Body of pancreas (tissue), 4 donors: ENCODE results near the gene ZNF668. TPM values are rescaled to one million over a fixed set of nuclear protein-coding genes. Genes with fewer than 3 reads are reported as not detected.

ENCODE experiments used
- ATAC-seq: fragments of 150-250 bp; one replicate; pipeline ENCODE4 v1.9.1; 2016
- DNase-seq, 4 donors: peaks; one replicate each; pipeline ENCODE4 v3.0.0-alpha.2; 2019
- H3K27ac ChIP-seq, 4 donors: fragments of 200-600 bp; sonication (generic); 1 replicate in 3 of 4; 2 replicates in 1 of 4; pipeline versions ENCODE4 v1.5.1 to v1.6.1; 2016 to 2019; ENCODE audit warnings: mild to moderate bottlenecking in 1 of 4, mixed read lengths in 1 of 4, moderate library complexity in 1 of 4
- H3K27me3 ChIP-seq, 2 donors: fragments of 200-600 bp; sonication (generic); one replicate each; pipeline ENCODE4 v1.6.0; 2016; ENCODE audit warnings: mild to moderate bottlenecking in 1 of 2
- H3K36me3 ChIP-seq, 2 donors: fragments of 200-600 bp; sonication (generic); replicated peaks in 1 of 2; 2 replicates each; pipeline ENCODE4 v1.5.1; 2016; ENCODE audit warnings: low read depth in 2 of 2; ENCODE audit not compliant: insufficient read depth in 1 of 2
- H3K4me1 ChIP-seq: fragments of 200-600 bp; sonication (generic); one replicate; pipeline ENCODE4 v1.6.0; 2016
- H3K4me3 ChIP-seq, 2 donors: fragments of 200-600 bp; sonication (generic); 1 replicate in 1 of 2; 2 replicates in 1 of 2; pipeline ENCODE4 v1.5.1; 2016 to 2019
- H3K9me3 ChIP-seq, 3 donors: fragments of 200-600 bp; sonication (generic); 1 replicate in 2 of 3; 2 replicates in 1 of 3; pipeline ENCODE4 v1.5.1; 2016
- CTCF ChIP-seq, 7 experiments: fragments of 450-650 bp in 4 of 7; fragments of 200-600 bp in 3 of 7; sonication (generic) in 3 of 7; IDR thresholded peaks; one replicate each; pipeline ENCODE4 v1.5.1; 2016 to 2019; ENCODE audit warnings: antibody characterized with exemption in 7 of 7
- POLR2A ChIP-seq, 3 donors: fragments of 450-650 bp; IDR thresholded peaks; one replicate each; pipeline ENCODE4 v1.6.1; 2016; ENCODE audit warnings: antibody characterized with exemption in 3 of 3, mild to moderate bottlenecking in 2 of 3
- WGBS, 2 donors: methylation state at CpG; one replicate each; pipeline ENCODE4 v1.1.5; 2017; 5-methylcytosine and 5-hydroxymethylcytosine counted together
- intact Hi-C: fragments of 100-400 bp; cut with DNase I; formaldehyde crosslinking; loops from one replicate; pipeline ENCODE4 v1.15.1; 2023
- total RNA-seq, 2 donors: library from RNA; depleted of rRNA; stranded (reverse); fragments of >200 nt; gene quantifications; one replicate each; pipeline ENCODE4 v1.1.0, GENCODE V29; 2016

Gene ZNF668
- total RNA-seq, 2 donors from 2014 or later, result 2.9 to 15.2 TPM

- intact Hi-C loops, result loop anchor here (10.0 kb wide), 1 partner anchor 68 kb away; no protein-coding TSS in a partner anchor
- H3K27ac ChIP-seq, result no peak overlapping the region
- DNase-seq (no peak), ATAC-seq (no peak)
- no peaks in the 10 kb centered on the region for H3K9me3 ChIP-seq
- peaks cover 25% of the 10 kb centered on the region for H3K4me1 ChIP-seq
- no peak overlapping the region for H3K4me3 ChIP-seq
- no peaks in the 10 kb centered on the region for H3K27me3 ChIP-seq
- TF ChIP-seq CTCF (IDR thresholded peaks at IDR 0.05) (no peak), POLR2A (IDR thresholded peaks at IDR 0.05) (no peak)
- peaks cover 8 to 33% of the 10 kb centered on the region in 2 donors for H3K36me3 ChIP-seq
- 67 to 71% methylated on average over 11 to 16 of the region's 16 CpGs for WGBS, 2 donors
Observed at GRCh38 chr16:31076319-31076718, 2.3 kb upstream of the ZNF668 start.

- TF ChIP-seq CTCF (IDR thresholded peaks at IDR 0.05) (no peak), POLR2A (IDR thresholded peaks at IDR 0.05) (no peak)
- H3K4me1 ChIP-seq, result peaks cover 25% of the 10 kb centered on the region
- intact Hi-C loops, result loop anchor here (10.0 kb wide), 1 partner anchor 70 kb away; no protein-coding TSS in a partner anchor
- 1 to 2% methylated on average over 7 of the region's 7 CpGs for WGBS, 2 donors
- H3K27ac ChIP-seq, result peak overlapping the region; percentile 57 to 93 (median 90)
- H3K36me3 ChIP-seq, result peaks cover 8 to 24% of the 10 kb centered on the region in 2 donors
- ATAC-seq, result no peak
- peak overlapping the region; percentile 64 to 99 for H3K4me3 ChIP-seq
- no peaks in the 10 kb centered on the region for H3K9me3 ChIP-seq
- no peak for DNase-seq
- no peaks in the 10 kb centered on the region for H3K27me3 ChIP-seq
Observed at GRCh38 chr16:31074814-31075183, 759 bp upstream of the ZNF668 start.

DNA sequence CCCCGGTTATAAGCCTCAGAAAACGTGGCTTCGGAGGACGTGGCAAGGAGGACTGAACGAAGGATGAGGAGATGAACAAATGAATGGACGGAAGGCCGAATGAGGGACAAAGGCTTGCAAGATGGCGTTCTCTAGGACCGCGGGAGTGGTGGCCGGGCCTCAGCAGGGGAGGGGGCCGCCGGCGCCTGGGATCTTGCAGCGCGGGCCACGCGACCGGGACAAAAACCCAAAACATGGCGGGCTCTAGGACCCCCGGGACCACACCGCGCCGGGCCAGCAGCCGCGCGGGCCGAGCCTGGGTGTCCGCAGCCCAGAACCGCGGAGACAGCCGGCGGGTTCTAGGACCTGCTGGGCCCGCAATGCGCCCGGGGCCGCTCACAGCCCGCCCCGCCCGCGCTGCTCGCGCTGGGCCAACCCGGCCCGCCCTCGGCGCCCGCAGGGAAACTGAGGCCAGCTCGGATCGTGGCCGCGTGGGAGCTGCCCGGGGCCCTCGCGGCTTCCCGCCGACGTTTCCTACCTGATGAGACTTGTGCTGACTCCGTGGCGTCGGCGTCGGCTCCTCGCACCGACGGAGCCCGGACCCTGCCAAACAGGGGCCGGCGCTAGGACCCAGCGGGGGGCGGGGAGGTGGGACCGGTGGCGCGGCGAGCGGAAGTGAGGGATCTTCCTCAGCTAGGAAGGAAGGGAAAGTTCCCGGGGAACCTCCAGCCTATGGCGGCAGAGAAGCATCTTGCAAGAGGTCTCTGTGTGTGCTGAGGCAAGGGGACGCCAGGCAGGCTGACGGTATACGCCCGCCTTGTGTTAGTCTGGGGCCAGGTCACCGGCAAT lies 684 bp downstream of the ZNF668 start:
- TF ChIP-seq CTCF (IDR thresholded peaks at IDR 0.05) (peak in 2 of 7 experiments; percentile 3 to 4), POLR2A (IDR thresholded peaks at IDR 0.05) (no peak)
- Histone ChIP-seq H3K4me1 (peaks cover 25% of the 10 kb centered on the region), H3K27me3 (no peaks in the 10 kb centered on the region), H3K27ac (peak overlapping the region; percentile 88 to 93 (median 90)), H3K4me3 (peak overlapping the region; percentile 61 to 99), H3K9me3 (no peaks in the 10 kb centered on the region), H3K36me3 (peaks cover 6 to 14% of the 10 kb centered on the region in 2 donors)
- intact Hi-C loops, result loop anchor here (10.0 kb wide), 1 partner anchor 71 kb away; no protein-coding TSS in a partner anchor
- ATAC-seq, result peak; percentile 88
- WGBS, 2 donors, result 1% methylated on average over 20 to 83 of the region's 83 CpGs
- DNase-seq, result peak; percentile 89 to 94 (median 92)

DNA sequence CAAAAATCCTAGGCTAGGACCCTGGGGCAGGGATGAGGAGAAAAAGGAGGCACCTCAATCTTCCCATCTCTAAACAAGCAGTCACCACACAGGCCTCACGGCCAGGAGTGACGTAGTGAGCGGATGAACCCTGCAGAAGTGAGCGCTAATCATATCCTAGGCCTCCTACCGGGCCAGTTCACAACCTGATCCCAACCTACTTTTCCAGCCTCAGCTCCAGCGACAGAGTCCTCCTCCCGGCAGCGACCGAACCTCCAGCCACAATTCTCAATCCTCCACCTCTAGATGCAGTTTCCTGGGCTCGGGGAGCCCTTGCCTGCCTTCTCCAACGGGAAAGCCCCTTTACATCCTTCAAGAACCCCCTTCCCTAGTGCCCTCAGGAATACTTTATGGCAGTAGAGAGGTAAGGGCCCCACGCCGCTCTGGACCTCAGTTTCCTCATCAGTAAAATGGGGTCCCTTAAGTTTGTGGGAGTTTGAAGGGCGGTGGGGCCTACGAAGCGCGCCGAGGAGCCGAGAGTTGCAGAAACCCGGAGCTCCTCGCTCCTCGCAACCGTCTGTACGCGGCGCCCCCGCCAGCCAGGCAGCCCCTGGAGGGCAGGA lies 1.4 kb downstream of the ZNF668 start:
- intact Hi-C loops, result loop anchor here (10.0 kb wide), 1 partner anchor 72 kb away; no protein-coding TSS in a partner anchor
- ATAC-seq (no peak), DNase-seq (no peak)
- 2 to 5% methylated on average over 14 to 27 of the region's 27 CpGs for WGBS, 2 donors
- Histone ChIP-seq H3K27ac (peak overlapping the region; percentile 88 to 93 (median 90)), H3K4me1 (peaks cover 25% of the 10 kb centered on the region), H3K27me3 (no peaks in the 10 kb centered on the region), H3K36me3 (peaks cover 0 to 7% of the 10 kb centered on the region in 2 donors), H3K4me3 (peak overlapping the region; percentile 61 to 99), H3K9me3 (no peaks in the 10 kb centered on the region)
- no peak for TF ChIP-seq CTCF (IDR thresholded peaks at IDR 0.05)
